OCI-LY7 (cell line): Measurements from ENCODE around the gene ATP9B.

ENCODE experiments used
- CTCF ChIP-seq: fragments of 200-600 bp; sonication (generic); conservative IDR thresholded peaks from 2 replicates; pipeline ENCODE4 v1.5.1; 2014; ENCODE audit warnings: mild to moderate bottlenecking, antibody characterized with exemption, low read length, moderate library complexity, mixed read lengths
- EZH2phosphoT487 ChIP-seq: fragments of 200-600 bp; sonication (generic); IDR thresholded peaks from 2 replicates; pipeline ENCODE4 v1.6.1; 2018; ENCODE audit warnings: low read depth, borderline replicate concordance, mild to moderate bottlenecking, mixed run types, antibody characterized with exemption, low read length, moderate library complexity, mixed read lengths

DNA sequence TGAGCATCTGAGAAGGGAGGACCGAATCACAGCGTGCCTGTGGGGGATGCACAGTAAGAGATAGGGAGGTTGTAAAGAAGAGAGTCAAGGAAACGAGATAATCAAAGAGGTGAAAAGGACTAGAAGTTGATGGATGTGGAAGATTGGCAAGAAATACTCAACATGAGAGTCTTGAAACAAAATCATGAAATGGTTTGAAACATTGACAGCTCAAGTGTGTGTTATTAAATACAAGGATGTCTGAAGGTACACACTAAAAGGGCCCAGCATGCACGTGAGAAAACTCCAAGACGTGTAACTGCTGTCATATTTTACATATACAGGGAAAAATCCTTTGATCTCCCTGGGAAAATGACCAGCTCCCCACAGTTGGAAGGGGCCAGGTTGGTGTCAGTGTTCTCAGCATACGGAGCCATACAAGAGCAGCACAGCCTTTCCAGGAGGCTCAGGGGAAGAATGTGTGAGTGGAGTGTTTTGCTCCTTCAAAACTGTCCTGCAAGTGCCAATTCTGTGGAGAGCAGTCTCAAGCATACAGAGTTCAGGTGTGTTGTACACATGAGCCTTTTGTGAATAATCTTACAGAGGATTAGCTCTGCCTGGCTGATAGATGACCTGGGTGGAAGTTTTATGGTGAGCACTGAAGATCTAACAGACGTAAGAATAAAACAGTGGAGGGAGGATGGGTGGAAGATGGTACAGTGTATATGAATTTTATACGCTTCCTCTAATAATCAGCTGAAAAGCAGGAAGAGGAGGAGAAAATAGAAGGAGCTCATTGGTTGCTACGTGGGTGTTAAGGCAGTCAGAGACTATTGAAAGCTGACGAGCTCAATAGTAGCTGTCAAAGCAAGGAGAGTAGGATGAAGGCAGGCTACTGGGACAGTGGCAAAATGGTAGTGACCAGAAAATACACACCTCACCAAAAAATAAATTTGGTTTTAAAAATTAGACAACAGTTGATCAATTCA, 126.8 kb downstream of the ATP9B start:
- TF ChIP-seq CTCF (no peak), EZH2phosphoT487 (no peak)
